GM23338 (cell line): ENCODE measurements around the gene ADSL. TPM values are rescaled to one million over a fixed set of nuclear protein-coding genes. Genes with fewer than 3 reads are reported as not detected.

Source experiments
- ATAC-seq: fragments of 200-7000 bp; cut with Tn5 transposase; 3 replicates; pipeline ENCODE4 v1.9.1; 2020
- DNase-seq: peaks from one replicate; pipeline ENCODE4 v3.0.0-alpha.2; 2015; ENCODE audit warnings: low spot score
- H2AFZ ChIP-seq: fragments of 200-600 bp; sonication (generic); 2 replicates; pipeline ENCODE4 v1.8.0; 2016; ENCODE audit warnings: antibody characterized with exemption, mild to moderate bottlenecking, moderate library complexity
- H3F3A ChIP-seq: fragments of 200-600 bp; sonication (generic); replicated peaks from 2 replicates; pipeline ENCODE4 v1.8.0; 2017; ENCODE audit warnings: antibody characterized with exemption, mixed run types, low read depth
- H3K27ac ChIP-seq: fragments of 200-600 bp; sonication (generic); 2 replicates; pipeline ENCODE4 v1.6.1; 2016; ENCODE audit warnings: low read depth
- H3K27me3 ChIP-seq: fragments of 200-600 bp; sonication (generic); 2 replicates; pipeline ENCODE4 v1.8.0; 2016; ENCODE audit warnings: mild to moderate bottlenecking, mixed run types, moderate library complexity; ENCODE audit not compliant: insufficient read depth
- H3K36me3 ChIP-seq: fragments of 200-600 bp; sonication (generic); 2 replicates; pipeline ENCODE4 v1.8.0; 2016; ENCODE audit warnings: mild to moderate bottlenecking; ENCODE audit not compliant: insufficient read depth
- H3K4me1 ChIP-seq: fragments of 200-600 bp; sonication (generic); 2 replicates; pipeline ENCODE4 v1.8.0; 2016; ENCODE audit warnings: mild to moderate bottlenecking, moderate library complexity; ENCODE audit not compliant: insufficient read depth
- H3K4me2 ChIP-seq: fragments of 200-600 bp; sonication (generic); 2 replicates; pipeline ENCODE4 v1.7.1; 2017; ENCODE audit warnings: mixed run types
- H3K4me3 ChIP-seq: fragments of 200-600 bp; sonication (generic); 2 replicates; pipeline ENCODE4 v1.6.1; 2016; ENCODE audit warnings: mixed run types
- H3K79me2 ChIP-seq: fragments of 200-600 bp; sonication (generic); replicated peaks from 2 replicates; pipeline ENCODE4 v1.8.0; 2017; ENCODE audit warnings: mild to moderate bottlenecking; ENCODE audit not compliant: insufficient read depth
- H3K9me2 ChIP-seq: fragments of 200-600 bp; sonication (generic); 2 replicates; pipeline ENCODE4 v1.8.0; 2017; ENCODE audit not compliant: insufficient read depth
- H4K20me1 ChIP-seq: fragments of 200-600 bp; sonication (generic); replicated peaks from 2 replicates; pipeline ENCODE4 v1.8.0; 2017; ENCODE audit warnings: mild to moderate bottlenecking; ENCODE audit not compliant: insufficient read depth
- H3K27ac Mint-ChIP-seq: 2 replicates; pipeline ENCODE4 v1.8.0; 2020; ENCODE audit warnings: inconsistent platforms, mild to moderate bottlenecking, moderate library complexity, mixed read lengths
- H3K27me3 Mint-ChIP-seq: 3 replicates; pipeline ENCODE4 v1.8.0; 2022; ENCODE audit warnings: low read depth, mild to moderate bottlenecking, moderate library complexity, mixed read lengths, inconsistent platforms; ENCODE audit not compliant: insufficient read depth, poor library complexity
- H3K36me3 Mint-ChIP-seq: 3 replicates; pipeline ENCODE4 v1.8.0; 2021; ENCODE audit warnings: low read depth, mild to moderate bottlenecking, inconsistent platforms, moderate library complexity, mixed read lengths
- H3K4me1 Mint-ChIP-seq: 3 replicates; pipeline ENCODE4 v1.8.0; 2020; ENCODE audit warnings: mild to moderate bottlenecking, inconsistent platforms, mixed read lengths
- H3K4me3 Mint-ChIP-seq: 3 replicates; pipeline ENCODE4 v1.8.0; 2021; ENCODE audit warnings: moderate library complexity, mild to moderate bottlenecking, inconsistent platforms, mixed read lengths
- H3K9me3 Mint-ChIP-seq: 3 replicates; pipeline ENCODE4 v1.8.0; 2020; ENCODE audit warnings: moderate library complexity, mild to moderate bottlenecking, inconsistent platforms, mixed read lengths
- CREB1 ChIP-seq: fragments of 250-450 bp; sonication (Bioruptor Pico); IDR thresholded peaks from 2 replicates; pipeline ENCODE4 v1.5.0; 2020; ENCODE audit warnings: low read depth, mild to moderate bottlenecking, moderate library complexity
- ETS1 ChIP-seq: IDR thresholded peaks from 2 replicates; pipeline ENCODE4 v1.6.1; 2016; ENCODE audit warnings: antibody characterized with exemption
- EZH2 ChIP-seq: fragments of 200-600 bp; sonication (generic); IDR thresholded peaks from one replicate; pipeline ENCODE4 v1.8.0; 2017; ENCODE audit warnings: antibody characterized with exemption, mild to moderate bottlenecking, low read depth; ENCODE audit not compliant: unreplicated experiment
- EZH2phosphoT487 ChIP-seq: fragments of 200-600 bp; sonication (generic); IDR thresholded peaks from one replicate; pipeline ENCODE4 v1.8.1; 2018; ENCODE audit warnings: antibody characterized with exemption; ENCODE audit not compliant: unreplicated experiment
- JUNB ChIP-seq: IDR thresholded peaks from one replicate; pipeline ENCODE4 v1.6.1; 2016; ENCODE audit warnings: antibody characterized with exemption; ENCODE audit not compliant: unreplicated experiment
- NANOG ChIP-seq: IDR thresholded peaks from 2 replicates; pipeline ENCODE4 v1.6.1; 2016; ENCODE audit warnings: antibody characterized with exemption, borderline replicate concordance
- STAT1 ChIP-seq: IDR thresholded peaks from one replicate; pipeline ENCODE4 v1.6.1; 2016; ENCODE audit warnings: antibody characterized with exemption; ENCODE audit not compliant: unreplicated experiment
- ZNF114 ChIP-seq: fragments of 250-450 bp; sonication (Bioruptor Pico); IDR thresholded peaks from 2 replicates; pipeline ENCODE4 v1.5.0; 2020; ENCODE audit warnings: mild to moderate bottlenecking, moderate library complexity
- ZNF331 ChIP-seq: fragments of 250-450 bp; sonication (Bioruptor Pico); IDR thresholded peaks from 2 replicates; pipeline ENCODE4 v1.5.0; 2020; ENCODE audit warnings: low read depth, mild to moderate bottlenecking, moderate library complexity
- polyA plus RNA-seq: library from polyadenylated mRNA; unstranded; fragments of >200 nt; fragmentation: Nextera tagmentation; extraction: Ambion mirVana; gene quantifications from 2 replicates; pipeline ENCODE4 v1.2.1, GENCODE V29; 2016
- total RNA-seq: library from RNA; depleted of rRNA; stranded (reverse); fragments of >200 nt; shearing (Covaris generic); gene quantifications from 2 replicates; pipeline ENCODE4 v1.2.3, GENCODE V29; 2014
- TF ChIP-seq, protein P1 (sequence below): IDR thresholded peaks from one replicate; pipeline ENCODE4 v1.6.1; 2018; ENCODE audit warnings: antibody characterized with exemption; ENCODE audit not compliant: unreplicated experiment
- TF ChIP-seq, protein P2 (sequence below), 2 experiments: fragments of 200-600 bp in 1 of 2; sonication (generic) in 1 of 2; conservative IDR thresholded peaks; 2 replicates each; pipeline versions ENCODE4 v1.5.1 to v1.6.1; 2016 to 2017; ENCODE audit warnings: antibody characterized with exemption in 2 of 2, low read depth in 2 of 2, mild to moderate bottlenecking in 2 of 2, moderate library complexity in 1 of 2

The ADSL gene
- total and polyA plus RNA-seq, 2 experiments from 2014 or later = 120 to 232 TPM

DNA sequence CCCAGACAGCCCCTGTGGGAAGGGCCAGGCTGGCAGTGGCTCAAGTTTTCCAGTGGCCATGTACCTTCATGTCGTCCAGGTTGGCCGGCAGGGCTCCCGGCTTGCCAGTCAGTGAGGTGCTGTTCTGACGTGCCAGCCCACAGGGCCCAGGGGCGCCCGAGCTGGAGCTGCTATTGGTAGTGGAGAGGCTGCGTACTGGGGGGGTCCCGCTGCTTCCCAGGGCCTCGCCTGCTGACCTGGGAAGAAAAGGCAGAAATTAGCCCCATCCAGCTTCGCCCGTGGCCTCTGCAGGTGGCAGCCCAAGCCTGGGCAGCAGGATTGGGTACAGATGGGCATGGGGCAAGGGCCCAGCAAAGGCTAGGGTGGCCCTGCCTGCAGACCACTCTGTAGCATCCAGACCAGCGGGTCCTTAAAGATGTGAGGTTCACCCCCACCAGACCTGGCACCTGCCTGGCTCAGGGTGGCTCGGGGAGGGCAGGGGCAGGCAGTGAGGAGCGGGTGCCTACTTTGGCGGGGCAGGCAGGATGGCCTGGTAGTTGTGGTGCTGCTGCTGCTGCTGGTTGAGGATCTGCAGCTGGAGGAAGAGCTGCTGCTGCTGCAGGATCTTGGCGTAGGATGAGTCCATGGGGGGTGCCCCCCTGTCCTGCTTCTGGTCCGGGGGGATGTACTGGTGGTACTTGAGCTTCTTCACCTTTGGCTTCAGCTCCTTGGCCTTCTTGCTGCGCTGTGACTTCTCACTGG is 74.2 kb downstream of the ADSL start:
- no peaks in the 10 kb centered on the region for H3K36me3 ChIP-seq
- DNase-seq (no peak), ATAC-seq (no peak)
- H3K36me3 Mint-ChIP-seq = peaks cover 31% of the 10 kb centered on the region
- peaks cover 9% of the 10 kb centered on the region for H3K27me3 Mint-ChIP-seq
- 0 out of 2 replicates have a peak, but pooled peaks cover 4% of the 10 kb centered on the region for H4K20me1 ChIP-seq
- H3K4me1 ChIP-seq = no peaks in the 10 kb centered on the region
- no peaks in the 10 kb centered on the region for H3K9me3 Mint-ChIP-seq
- H3F3A ChIP-seq = no peaks in the 10 kb centered on the region
- H3K4me2 ChIP-seq = no peak overlapping the region
- H3K27ac ChIP-seq = no peak overlapping the region
- TF ChIP-seq STAT1 (no peak), ETS1 (no peak), EZH2 (no peak), ZNF114 (CRISPR knock-in tag) (no peak), CREB1 (CRISPR knock-in tag) (no peak), NANOG (no peak), JUNB (no peak)
- H3K4me3 Mint-ChIP-seq = no peak overlapping the region
- no peaks in the 10 kb centered on the region for H3K27me3 ChIP-seq
- H3K79me2 ChIP-seq = no peaks in the 10 kb centered on the region
- H3K27ac Mint-ChIP-seq = no peak overlapping the region
- no peaks in the 10 kb centered on the region for H3K9me2 ChIP-seq
- H3K4me3 ChIP-seq = no peak overlapping the region
- H2AFZ ChIP-seq = no peak overlapping the region
- no peaks in the 10 kb centered on the region; the same call in 2 of the 3 replicates for H3K4me1 Mint-ChIP-seq

DNA sequence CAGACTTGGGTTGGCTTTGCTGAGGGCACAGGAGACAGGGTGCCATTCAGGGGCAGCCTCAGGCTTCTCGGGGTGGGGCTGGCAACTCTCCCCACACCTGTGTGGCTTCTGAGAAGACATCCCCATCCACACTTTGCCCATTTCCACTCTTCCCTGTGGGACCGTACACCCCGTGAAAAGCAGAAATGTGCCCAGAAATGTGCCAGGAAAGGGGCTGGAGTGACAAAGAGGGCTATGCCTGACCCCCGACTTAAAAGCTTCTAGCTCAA is 74.7 kb downstream of the ADSL start:
- Histone ChIP-seq H3K4me2 (no peak overlapping the region), H4K20me1 (0 out of 2 replicates have a peak, but pooled peaks cover 4% of the 10 kb centered on the region), H3K36me3 (no peaks in the 10 kb centered on the region), H3K79me2 (no peaks in the 10 kb centered on the region), H2AFZ (no peak overlapping the region), H3K9me2 (no peaks in the 10 kb centered on the region), H3K4me1 (no peaks in the 10 kb centered on the region), H3K27ac (no peak overlapping the region), H3K27me3 (no peaks in the 10 kb centered on the region), H3K4me3 (no peak overlapping the region), H3F3A (no peaks in the 10 kb centered on the region)
- DNase-seq (no peak), ATAC-seq (no peak)
- no peaks in the 10 kb centered on the region; the same call in 2 of the 3 replicates for H3K4me1 Mint-ChIP-seq
- H3K27me3 Mint-ChIP-seq = peaks cover 5% of the 10 kb centered on the region
- H3K36me3 Mint-ChIP-seq = peaks cover 31% of the 10 kb centered on the region
- no peak overlapping the region for H3K4me3 Mint-ChIP-seq
- H3K9me3 Mint-ChIP-seq = no peaks in the 10 kb centered on the region
- no peak overlapping the region for H3K27ac Mint-ChIP-seq
- no peak for TF ChIP-seq NANOG
- TF ChIP-seq ZNF331 (CRISPR knock-in tag) = no peak
- TF ChIP-seq, protein P1, sequence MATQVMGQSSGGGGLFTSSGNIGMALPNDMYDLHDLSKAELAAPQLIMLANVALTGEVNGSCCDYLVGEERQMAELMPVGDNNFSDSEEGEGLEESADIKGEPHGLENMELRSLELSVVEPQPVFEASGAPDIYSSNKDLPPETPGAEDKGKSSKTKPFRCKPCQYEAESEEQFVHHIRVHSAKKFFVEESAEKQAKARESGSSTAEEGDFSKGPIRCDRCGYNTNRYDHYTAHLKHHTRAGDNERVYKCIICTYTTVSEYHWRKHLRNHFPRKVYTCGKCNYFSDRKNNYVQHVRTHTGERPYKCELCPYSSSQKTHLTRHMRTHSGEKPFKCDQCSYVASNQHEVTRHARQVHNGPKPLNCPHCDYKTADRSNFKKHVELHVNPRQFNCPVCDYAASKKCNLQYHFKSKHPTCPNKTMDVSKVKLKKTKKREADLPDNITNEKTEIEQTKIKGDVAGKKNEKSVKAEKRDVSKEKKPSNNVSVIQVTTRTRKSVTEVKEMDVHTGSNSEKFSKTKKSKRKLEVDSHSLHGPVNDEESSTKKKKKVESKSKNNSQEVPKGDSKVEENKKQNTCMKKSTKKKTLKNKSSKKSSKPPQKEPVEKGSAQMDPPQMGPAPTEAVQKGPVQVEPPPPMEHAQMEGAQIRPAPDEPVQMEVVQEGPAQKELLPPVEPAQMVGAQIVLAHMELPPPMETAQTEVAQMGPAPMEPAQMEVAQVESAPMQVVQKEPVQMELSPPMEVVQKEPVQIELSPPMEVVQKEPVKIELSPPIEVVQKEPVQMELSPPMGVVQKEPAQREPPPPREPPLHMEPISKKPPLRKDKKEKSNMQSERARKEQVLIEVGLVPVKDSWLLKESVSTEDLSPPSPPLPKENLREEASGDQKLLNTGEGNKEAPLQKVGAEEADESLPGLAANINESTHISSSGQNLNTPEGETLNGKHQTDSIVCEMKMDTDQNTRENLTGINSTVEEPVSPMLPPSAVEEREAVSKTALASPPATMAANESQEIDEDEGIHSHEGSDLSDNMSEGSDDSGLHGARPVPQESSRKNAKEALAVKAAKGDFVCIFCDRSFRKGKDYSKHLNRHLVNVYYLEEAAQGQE = no peak
- no peak for TF ChIP-seq STAT1
- no peak for TF ChIP-seq EZH2phosphoT487
- TF ChIP-seq, protein P2, sequence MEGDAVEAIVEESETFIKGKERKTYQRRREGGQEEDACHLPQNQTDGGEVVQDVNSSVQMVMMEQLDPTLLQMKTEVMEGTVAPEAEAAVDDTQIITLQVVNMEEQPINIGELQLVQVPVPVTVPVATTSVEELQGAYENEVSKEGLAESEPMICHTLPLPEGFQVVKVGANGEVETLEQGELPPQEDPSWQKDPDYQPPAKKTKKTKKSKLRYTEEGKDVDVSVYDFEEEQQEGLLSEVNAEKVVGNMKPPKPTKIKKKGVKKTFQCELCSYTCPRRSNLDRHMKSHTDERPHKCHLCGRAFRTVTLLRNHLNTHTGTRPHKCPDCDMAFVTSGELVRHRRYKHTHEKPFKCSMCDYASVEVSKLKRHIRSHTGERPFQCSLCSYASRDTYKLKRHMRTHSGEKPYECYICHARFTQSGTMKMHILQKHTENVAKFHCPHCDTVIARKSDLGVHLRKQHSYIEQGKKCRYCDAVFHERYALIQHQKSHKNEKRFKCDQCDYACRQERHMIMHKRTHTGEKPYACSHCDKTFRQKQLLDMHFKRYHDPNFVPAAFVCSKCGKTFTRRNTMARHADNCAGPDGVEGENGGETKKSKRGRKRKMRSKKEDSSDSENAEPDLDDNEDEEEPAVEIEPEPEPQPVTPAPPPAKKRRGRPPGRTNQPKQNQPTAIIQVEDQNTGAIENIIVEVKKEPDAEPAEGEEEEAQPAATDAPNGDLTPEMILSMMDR (conservative IDR thresholded peaks at IDR 0.05; ENCODE audit: low read depth in 2 of 2) = no peak
- TF ChIP-seq ZNF114 (CRISPR knock-in tag) = no peak
- no peak for TF ChIP-seq CREB1 (CRISPR knock-in tag)
- TF ChIP-seq ETS1 = no peak
